Measurements from ENCODE around the gene MYO5A. TPM values are rescaled to one million over a fixed set of nuclear protein-coding genes. Genes with fewer than 3 reads are reported as not detected.
A peak's percentile ranks its signal among the peaks of the same experiment; 100 is the strongest.
"Not testable (repeated sequence)": the region's sequence is repeated elsewhere in the genome, so short reads cannot be mapped to it uniquely, and the experiment has no call there.

The MYO5A gene
- total and polyA plus RNA-seq, 10 of the 15 experiments (the other 5 are each of a cell fraction or from before 2014, with no cell fraction given): 4.2 to 42.9 (median 31.1) TPM

GRCh38 chr15:52462806-52463360 is 65.8 kb downstream of the MYO5A start:
- 85% methylated on average over 6 of the region's 6 CpGs for WGBS (ENCODE audit: insufficient coverage, insufficient replicate concordance, low lambda C conversion rate, missing lambda C conversion rate)
- TF ChIP-seq PKNOX1 (IDR thresholded peaks at IDR 0.05) (peak; percentile 85), MEF2A (IDR thresholded peaks at IDR 0.05; ENCODE audit: insufficient read depth, low read depth, low read length) (0 out of 2 replicates have a peak, but pooled peaks have one; percentile 40), ELK1 (IDR thresholded peaks at IDR 0.05; ENCODE audit: low read depth, low read length) (no peak)
- Histone ChIP-seq H3K27ac (ENCODE audit: control insufficient read depth, insufficient read depth) (peak overlapping the region; percentile 27), H3K27me3 (replicated peaks in 1 of 2; ENCODE audit: control insufficient read depth in 2 of 2, insufficient read depth in 2 of 2, low read length in 1 of 2) (no peaks in the 10 kb centered on the region), H3K9me3 (replicated peaks; ENCODE audit: control insufficient read depth, insufficient read depth, low read length) (peaks cover 2% of the 10 kb centered on the region; the same call in 2 of the 3 replicates), H3K36me3 (ENCODE audit: control insufficient read depth in 2 of 2, insufficient read depth in 2 of 2, low read length in 1 of 2) (no peaks in the 10 kb centered on the region), H3K4me3 (no peak overlapping the region), H2AFZ (ENCODE audit: control insufficient read depth, low read depth, low read length) (no peak overlapping the region), H3K4me1 (ENCODE audit: control insufficient read depth, insufficient read depth, low read length) (peaks cover 47% of the 10 kb centered on the region), H3K4me2 (ENCODE audit: control insufficient read depth, insufficient read depth) (peak overlapping the region; percentile 35; the same call in 1 of the 2 replicates), H4K20me1 (ENCODE audit: control insufficient read depth, insufficient read depth) (no peaks in the 10 kb centered on the region), H3K79me2 (ENCODE audit: control insufficient read depth, insufficient read depth, low read length) (peaks cover 38% of the 10 kb centered on the region), H3K9ac (ENCODE audit: control insufficient read depth, insufficient read depth, low read length) (no peak overlapping the region)
- POLR2A ChIA-PET: no interaction called here
- ATAC-seq: no peak
- SMC1A ChIA-PET (ENCODE audit: uncharacterized antibody, unreplicated experiment): interaction anchor here (0.6 to 5.4 kb wide), 30 partner anchors 9 to 288 kb away, joined by 3 to 81 read pairs (median 4); partner anchors contain the start of gene ATOSA
- no peak for FAIRE-seq
- in situ Hi-C loops (cut with MboI): no loop called here
- no TSS peak for BruUV-seq (replicated peaks)
- no peak for DNase-seq (ENCODE audit: low read depth, low spot score)
- RAD21 ChIA-PET (ENCODE audit: unreplicated experiment): interaction anchor here (0.7 to 5.3 kb wide), 21 partner anchors 13 to 279 kb away, joined by 3 to 59 read pairs (median 5); partner anchors contain the start of gene MYO5A
- CTCF ChIA-PET: interaction anchor here (0.6 to 5.5 kb wide), 22 partner anchors 19 to 443 kb away, joined by 3 to 98 read pairs (median 4); partner anchors contain the start of gene MYO5A
- intact Hi-C loops (cut with micrococcal nuclease; ENCODE audit: unreplicated experiment): loop anchor here (2.0 to 10.0 kb wide), 2 partner anchors 132 to 212 kb away; partner anchors contain the start of gene ATOSA

DNA sequence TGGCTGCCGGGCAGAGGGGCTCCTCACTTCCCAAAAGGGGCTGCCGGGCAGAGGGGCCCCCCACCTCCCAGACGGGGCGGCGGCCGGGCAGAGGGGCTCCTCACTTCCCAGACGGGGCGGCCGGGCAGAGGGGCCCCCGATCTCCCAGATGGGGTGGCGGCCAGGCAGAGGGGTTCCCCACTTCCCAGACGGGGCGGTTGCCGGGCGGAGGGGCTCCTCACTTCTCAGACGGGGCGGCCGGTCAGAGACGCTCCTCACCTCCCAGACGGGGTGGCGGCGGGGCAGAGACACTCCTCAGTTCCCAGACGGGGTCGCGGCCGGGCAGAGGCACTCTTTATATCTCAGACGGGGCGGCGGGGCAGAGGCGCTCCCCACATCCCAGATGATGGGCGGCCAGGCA is 69.0 kb downstream of the MYO5A start:
- H2AFZ ChIP-seq (ENCODE audit: control insufficient read depth, low read depth, low read length); H3K4me3 ChIP-seq; RAD21 ChIA-PET (ENCODE audit: unreplicated experiment); CTCF ChIA-PET; H3K9ac ChIP-seq (ENCODE audit: control insufficient read depth, insufficient read depth, low read length); H3K27ac ChIP-seq (ENCODE audit: control insufficient read depth, insufficient read depth); SMC1A ChIA-PET (ENCODE audit: uncharacterized antibody, unreplicated experiment); H3K36me3 ChIP-seq (ENCODE audit: control insufficient read depth in 2 of 2, insufficient read depth in 2 of 2, low read length in 1 of 2); FAIRE-seq; H3K4me2 ChIP-seq (ENCODE audit: control insufficient read depth, insufficient read depth); DNase-seq (ENCODE audit: low read depth, low spot score); H4K20me1 ChIP-seq (ENCODE audit: control insufficient read depth, insufficient read depth); H3K27me3 ChIP-seq (replicated peaks in 1 of 2; ENCODE audit: control insufficient read depth in 2 of 2, insufficient read depth in 2 of 2, low read length in 1 of 2); in situ Hi-C loops (cut with MboI); POLR2A ChIA-PET; BruUV-seq (replicated peaks); H3K9me3 ChIP-seq (replicated peaks; ENCODE audit: control insufficient read depth, insufficient read depth, low read length); ATAC-seq: not testable (repeated sequence)
- peaks cover 20% of the 10 kb centered on the region for H3K4me1 ChIP-seq (ENCODE audit: control insufficient read depth, insufficient read depth, low read length)
- H3K79me2 ChIP-seq (ENCODE audit: control insufficient read depth, insufficient read depth, low read length): peaks cover 18% of the 10 kb centered on the region
- intact Hi-C loops (cut with micrococcal nuclease; ENCODE audit: unreplicated experiment): loop anchor here (10.0 kb wide), 1 partner anchor 215 kb away; the partner anchor contains the start of gene ATOSA
- WGBS (ENCODE audit: insufficient coverage, insufficient replicate concordance, low lambda C conversion rate, missing lambda C conversion rate): 98% methylated on average over 23 of the region's 31 CpGs

- H3K9ac ChIP-seq (ENCODE audit: control insufficient read depth, insufficient read depth, low read length); H3K36me3 ChIP-seq (ENCODE audit: control insufficient read depth in 2 of 2, insufficient read depth in 2 of 2, low read length in 1 of 2); H4K20me1 ChIP-seq (ENCODE audit: control insufficient read depth, insufficient read depth); DNase-seq (ENCODE audit: low read depth, low spot score); H2AFZ ChIP-seq (ENCODE audit: control insufficient read depth, low read depth, low read length); CTCF ChIA-PET; intact Hi-C loops (cut with micrococcal nuclease; ENCODE audit: unreplicated experiment); H3K27me3 ChIP-seq (replicated peaks in 1 of 2; ENCODE audit: control insufficient read depth in 2 of 2, insufficient read depth in 2 of 2, low read length in 1 of 2); ATAC-seq; H3K4me3 ChIP-seq; POLR2A ChIA-PET; H3K27ac ChIP-seq (ENCODE audit: control insufficient read depth, insufficient read depth); BruUV-seq (replicated peaks); FAIRE-seq; H3K4me2 ChIP-seq (ENCODE audit: control insufficient read depth, insufficient read depth); RAD21 ChIA-PET (ENCODE audit: unreplicated experiment); H3K9me3 ChIP-seq (replicated peaks; ENCODE audit: control insufficient read depth, insufficient read depth, low read length); in situ Hi-C loops (cut with MboI): not testable (repeated sequence)
- SMC1A ChIA-PET (ENCODE audit: uncharacterized antibody, unreplicated experiment): interaction anchor here (0.6 kb wide), 1 partner anchor 93 kb away, joined by 3 read pairs; no protein-coding TSS in a partner anchor
- 98% methylated on average over 9 of the region's 9 CpGs for WGBS (ENCODE audit: insufficient coverage, insufficient replicate concordance, low lambda C conversion rate, missing lambda C conversion rate)
- H3K79me2 ChIP-seq (ENCODE audit: control insufficient read depth, insufficient read depth, low read length): peaks cover 19% of the 10 kb centered on the region
- H3K4me1 ChIP-seq (ENCODE audit: control insufficient read depth, insufficient read depth, low read length): peaks cover 18% of the 10 kb centered on the region
Observed at GRCh38 chr15:52459265-52459664, 69.4 kb downstream of the MYO5A start.
